Fibroblast of mammary gland (primary cell): ENCODE data around the gene PTPRO.

ENCODE experiments used
- DNase-seq: peaks from one replicate; pipeline ENCODE4 v3.0.0-alpha.2; 2010; ENCODE audit warnings: low read depth
- H3K4me3 ChIP-seq: 2 replicates; pipeline ENCODE4 v1.5.1; 2011; ENCODE audit warnings: low read depth, mild to moderate bottlenecking, low read length, moderate library complexity; ENCODE audit not compliant: control insufficient read depth
- CTCF ChIP-seq: conservative IDR thresholded peaks from 2 replicates; pipeline ENCODE4 v1.5.1; 2011; ENCODE audit warnings: low read depth, low read length, inconsistent platforms; ENCODE audit not compliant: control insufficient read depth, insufficient read depth

The PTPRO gene

GRCh38 chr12:15634010-15634683 is 311.8 kb downstream of the PTPRO start:
- TF ChIP-seq CTCF, result no peak
- H3K4me3 ChIP-seq, result no peak overlapping the region
- peak; percentile 61 for DNase-seq

- no peak overlapping the region for H3K4me3 ChIP-seq
- TF ChIP-seq CTCF, result no peak
- peak; percentile 31 for DNase-seq
Measured at GRCh38 chr12:15636060-15636890, 314.0 kb downstream of the PTPRO start.

DNA sequence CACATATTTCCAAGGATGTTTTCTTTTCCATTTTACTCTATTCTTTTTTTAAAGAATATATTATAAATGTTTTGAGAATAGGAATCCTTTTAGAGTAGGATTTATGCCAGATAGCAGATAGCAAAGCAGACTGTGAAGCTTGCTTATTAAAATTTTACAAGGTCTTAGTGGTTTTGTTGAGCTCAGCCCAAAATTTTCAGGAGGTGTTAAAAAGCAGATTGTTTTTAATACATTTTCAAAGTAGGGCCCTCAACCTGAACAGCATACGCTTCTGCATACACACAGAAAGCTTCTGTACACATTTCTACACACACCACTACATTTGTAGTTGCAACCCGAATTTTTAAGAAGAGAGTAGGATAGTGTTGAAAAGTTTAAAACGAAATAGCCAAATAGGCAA is 315.9 kb downstream of the PTPRO start:
- no peak overlapping the region for H3K4me3 ChIP-seq
- TF ChIP-seq CTCF, result no peak
- DNase-seq, result no peak

DNA sequence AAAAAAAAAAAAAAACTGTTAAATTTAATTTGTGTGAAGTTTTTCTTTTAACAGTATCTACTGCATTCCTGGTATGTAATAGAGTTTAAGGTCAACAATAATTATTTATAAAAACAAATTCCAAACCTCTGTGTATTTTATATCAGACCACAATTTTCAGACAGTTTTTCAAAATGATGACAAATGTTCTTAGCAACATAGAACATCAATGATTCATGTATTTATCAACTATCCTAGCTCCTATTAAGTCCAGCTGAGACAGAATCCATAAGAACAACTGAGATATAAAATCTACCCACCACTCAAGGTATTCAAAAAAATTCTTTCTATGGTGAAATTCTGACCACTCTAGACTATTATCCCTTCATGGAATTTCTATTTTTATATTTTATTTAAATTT is 322.4 kb downstream of the PTPRO start:
- no peak for TF ChIP-seq CTCF
- peak; percentile 47 for DNase-seq
- H3K4me3 ChIP-seq, result no peak overlapping the region

DNA sequence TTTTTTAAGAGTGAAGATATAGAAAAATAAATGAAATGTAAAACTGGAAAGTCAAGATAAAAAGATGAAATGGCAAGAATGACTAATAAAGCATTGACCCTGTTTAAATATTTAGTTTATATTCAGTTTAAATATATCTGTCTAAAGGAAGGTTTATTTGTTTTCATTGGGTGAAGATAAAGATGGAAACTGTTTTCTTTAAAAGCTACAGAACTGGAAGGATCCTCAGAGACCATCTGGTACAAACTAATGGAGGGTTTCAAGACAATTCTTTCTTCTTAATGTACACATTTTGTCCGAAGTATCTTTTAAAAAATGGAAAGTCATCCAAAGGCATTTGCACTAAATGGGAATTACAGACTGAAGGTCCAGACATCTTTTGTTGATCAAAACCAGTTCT is 324.3 kb downstream of the PTPRO start:
- no peak for DNase-seq
- no peak for TF ChIP-seq CTCF
- H3K4me3 ChIP-seq, result no peak overlapping the region
